HEK293T (cell line): ENCODE measurements around the gene HSPG2.
"Not testable (repeated sequence)": the region's sequence is repeated elsewhere in the genome, so short reads cannot be mapped to it uniquely, and the experiment has no call there.

ENCODE experiments used
- ARNT ChIP-seq: fragments of 450-650 bp; IDR thresholded peaks from 2 replicates; pipeline ENCODE4 v1.6.1; 2017; ENCODE audit warnings: mild to moderate bottlenecking
- BHLHE40 ChIP-seq: fragments of 450-650 bp; IDR thresholded peaks from 2 replicates; pipeline ENCODE4 v1.6.1; 2016; ENCODE audit warnings: mild to moderate bottlenecking, moderate library complexity, borderline replicate concordance
- FOXA1 ChIP-seq: fragments of 450-650 bp; IDR thresholded peaks from 2 replicates; pipeline ENCODE4 v1.6.1; 2016; ENCODE audit warnings: mild to moderate bottlenecking
- FOXK2 ChIP-seq: fragments of 450-650 bp; IDR thresholded peaks from 2 replicates; pipeline ENCODE4 v1.6.1; 2016; ENCODE audit warnings: mild to moderate bottlenecking
- FOXM1 ChIP-seq: fragments of 450-650 bp; IDR thresholded peaks from 2 replicates; pipeline ENCODE4 v1.6.1; 2017; ENCODE audit warnings: mild to moderate bottlenecking, borderline replicate concordance
- NFRKB ChIP-seq: fragments of 450-650 bp; IDR thresholded peaks from 2 replicates; pipeline ENCODE4 v1.6.1; 2016; ENCODE audit warnings: mild to moderate bottlenecking, moderate library complexity
- SP1 ChIP-seq: fragments of 450-650 bp; IDR thresholded peaks from 2 replicates; pipeline ENCODE4 v1.6.1; 2017
- TARDBP ChIP-seq: fragments of 450-650 bp; IDR thresholded peaks from 2 replicates; pipeline ENCODE4 v1.6.1; 2016

DNA sequence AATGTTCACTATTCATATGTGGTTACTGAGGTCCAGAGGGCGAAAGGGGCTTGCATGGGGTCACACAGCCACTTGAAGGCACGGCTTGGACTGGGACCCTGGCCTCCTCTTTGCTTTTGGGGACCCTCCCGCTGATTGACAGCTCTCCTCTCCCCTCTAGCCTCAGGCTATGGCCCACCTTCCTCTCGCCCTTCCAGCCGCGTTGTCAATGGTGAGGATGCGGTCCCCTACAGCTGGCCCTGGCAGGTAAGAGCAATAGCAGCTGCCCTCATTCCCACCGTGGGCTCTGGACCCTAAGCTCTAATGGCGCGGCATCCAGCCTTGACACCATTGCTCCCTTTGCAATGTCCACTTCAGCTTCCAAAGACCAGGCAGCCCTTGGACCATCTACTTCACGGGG, 41.1 kb upstream of the HSPG2 start:
- not testable (repeated sequence) for TF ChIP-seq ARNT, BHLHE40, TARDBP, NFRKB, SP1, FOXM1, FOXK2, FOXA1
